Stimulated activated CD8-positive, alpha-beta memory T cell treated with anti-CD3 and anti-CD28 coated beads, Interleukin-15, amount 100 ng/mL, for 4 hours (primary cell): ENCODE results near the gene CENATAC.
"Not testable (repeated sequence)": the region's sequence is repeated elsewhere in the genome, so short reads cannot be mapped to it uniquely, and the experiment has no call there.

Source experiments
- DNase-seq, 2 donors: peaks; one replicate each; pipeline ENCODE4 v3.0.0-alpha.2; 2020; ENCODE audit warnings: low read depth in 2 of 2

CENATAC gene

DNA sequence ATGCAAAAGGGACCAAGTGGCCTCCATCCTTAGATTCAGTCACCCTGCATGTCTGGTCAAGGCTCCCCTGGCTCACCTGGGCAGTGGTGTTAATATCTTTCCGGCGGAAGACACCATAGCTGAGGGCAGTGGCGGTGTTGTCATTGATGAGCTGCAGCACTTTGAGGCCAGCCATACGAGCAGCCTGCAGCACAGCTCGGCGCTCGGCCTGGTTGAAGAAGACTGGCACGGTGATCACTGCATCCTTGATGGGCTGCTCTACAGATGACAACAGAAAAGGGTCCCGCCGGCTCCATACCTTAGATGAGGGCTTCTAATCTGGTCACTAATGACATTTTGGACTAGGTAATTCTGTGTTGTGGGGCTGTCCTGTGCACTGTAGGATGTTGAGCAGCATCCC lies 56.5 kb downstream of the CENATAC start:
- DNase-seq: no peak

GRCh38 chr11:119055901-119056300 lies 58.0 kb downstream of the CENATAC start:
- DNase-seq: no peak

DNA sequence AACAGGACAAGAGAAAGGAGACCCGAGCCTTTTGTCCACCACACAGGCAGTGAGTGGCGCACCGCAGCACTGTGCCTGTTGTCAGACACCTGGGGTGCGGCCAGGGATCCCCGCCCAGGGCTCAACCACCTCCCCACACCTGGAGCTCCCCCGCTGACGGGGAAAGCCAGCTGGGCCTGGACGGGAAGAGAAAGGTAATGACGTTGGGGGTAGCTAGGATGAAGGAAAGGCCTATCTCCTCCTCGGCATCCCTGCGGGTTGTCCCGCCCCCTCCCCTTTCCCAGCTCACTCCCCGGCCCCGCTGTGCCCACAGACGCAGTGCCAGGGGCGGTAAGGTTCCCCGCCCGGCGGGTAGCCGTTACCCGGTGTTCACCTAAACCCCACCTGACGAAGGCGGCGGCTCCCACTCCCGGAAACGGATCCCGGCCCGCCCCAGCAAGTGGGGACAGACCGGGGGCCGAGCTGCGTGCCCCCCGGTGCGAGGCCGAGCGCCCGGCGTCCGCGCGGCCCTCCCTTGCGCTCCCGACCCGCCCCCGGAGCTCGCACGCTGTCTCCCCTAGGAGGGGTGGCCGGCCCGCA lies 58.6 kb downstream of the CENATAC start:
- DNase-seq: peak; percentile 18 to 21

DNA sequence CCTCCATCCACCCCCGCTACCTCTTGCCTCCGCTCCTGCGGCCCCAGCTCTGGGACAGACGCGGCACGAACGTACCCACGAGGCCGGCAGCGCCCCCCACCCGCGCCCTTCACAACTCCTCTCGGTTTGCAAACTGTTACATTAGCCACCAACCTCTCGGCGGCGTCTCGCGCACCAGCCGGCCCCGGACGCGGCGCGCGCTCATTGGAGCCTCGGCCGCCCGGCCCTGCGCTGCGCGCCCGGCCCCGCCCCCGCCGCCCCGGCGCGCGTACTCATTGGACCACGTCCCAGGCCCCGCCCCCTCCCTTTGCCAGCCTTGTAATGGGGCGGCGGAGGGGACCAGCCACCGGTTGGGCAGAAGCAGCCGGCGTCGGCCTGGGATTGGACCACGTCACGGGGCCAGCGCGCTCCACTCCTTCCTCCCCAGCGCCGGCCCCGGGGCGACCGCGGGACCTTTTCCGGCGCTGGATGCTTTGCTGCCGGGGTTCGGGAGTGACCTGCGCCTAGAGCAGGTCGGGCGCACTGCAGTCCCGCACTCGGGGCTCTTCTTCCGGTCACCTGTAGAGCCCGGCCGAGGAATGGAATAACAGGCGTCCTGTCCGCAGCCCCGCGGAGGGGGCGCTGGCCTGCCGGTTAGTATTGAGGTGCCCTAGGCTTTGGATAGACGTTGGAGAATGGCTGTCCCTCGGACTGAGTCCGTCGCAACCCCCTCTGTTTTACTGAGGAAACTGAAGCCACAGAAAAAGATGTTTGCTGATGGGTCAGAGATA lies 59.2 kb downstream of the CENATAC start, which contains the start of gene HYOU1:
TSS of gene HYOU1 (minus strand) at position 206 of the 770 bp plus-strand sequence. CDS start 1,045 bp downstream, outside the sequence.
- DNase-seq: peak; percentile 96 to 98

DNA sequence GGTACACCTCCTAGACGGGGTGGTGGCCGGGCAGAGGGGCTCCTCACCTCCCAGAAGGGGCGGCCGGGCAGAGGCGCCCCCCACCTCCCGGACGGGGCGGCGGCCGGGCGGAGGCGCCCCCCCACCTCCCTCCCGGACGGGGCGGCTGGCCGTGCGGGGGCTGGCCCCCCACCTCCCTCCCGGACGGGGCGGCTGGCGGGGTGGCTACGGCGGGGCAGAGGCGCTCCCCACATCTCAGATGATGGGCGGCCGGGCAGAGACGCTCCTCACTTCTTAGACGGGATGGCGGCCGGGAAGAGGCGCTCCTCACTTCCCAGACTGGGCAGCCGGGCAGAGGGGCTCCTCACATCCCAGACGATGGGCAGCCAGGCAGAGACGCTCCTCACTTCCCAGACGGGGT lies 61.2 kb downstream of the CENATAC start:
- not testable (repeated sequence) for DNase-seq

DNA sequence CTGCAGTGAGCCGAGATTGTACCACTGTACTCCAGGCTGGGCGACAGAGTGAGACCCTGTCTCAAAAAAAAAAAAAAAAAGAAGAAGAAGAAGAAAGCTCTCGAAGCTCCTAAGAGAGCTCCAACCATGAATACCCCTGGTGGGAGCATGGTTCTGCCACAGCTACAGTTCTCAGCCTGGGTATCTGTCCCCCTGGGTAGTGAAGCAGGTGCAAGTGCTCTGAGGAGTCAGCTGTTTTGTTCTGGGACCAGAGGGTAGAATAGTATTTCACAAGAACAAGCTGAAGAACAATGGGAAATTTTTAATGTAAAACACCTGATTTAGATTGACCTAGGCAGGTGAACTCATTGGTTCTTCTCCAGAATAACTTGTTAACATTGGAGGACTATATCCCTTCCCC lies 63.3 kb downstream of the CENATAC start:
- no peak for DNase-seq

- no peak for DNase-seq
Observed at GRCh38 chr11:119062779-119063178, 64.8 kb downstream of the CENATAC start.

- no peak for DNase-seq
Observed at GRCh38 chr11:119065369-119065768, 67.4 kb downstream of the CENATAC start.
